HG03354 (cell line): Measurements from ENCODE around the gene PTPN13.

ENCODE experiments used
- ATAC-seq: cut with Tn5 transposase; IDR thresholded peaks from one replicate; pipeline ENCODE4 v1.9.1; 2021; ENCODE audit warnings: mild to moderate bottlenecking; ENCODE audit not compliant: unreplicated experiment, poor library complexity, severe bottlenecking

The PTPN13 gene

DNA sequence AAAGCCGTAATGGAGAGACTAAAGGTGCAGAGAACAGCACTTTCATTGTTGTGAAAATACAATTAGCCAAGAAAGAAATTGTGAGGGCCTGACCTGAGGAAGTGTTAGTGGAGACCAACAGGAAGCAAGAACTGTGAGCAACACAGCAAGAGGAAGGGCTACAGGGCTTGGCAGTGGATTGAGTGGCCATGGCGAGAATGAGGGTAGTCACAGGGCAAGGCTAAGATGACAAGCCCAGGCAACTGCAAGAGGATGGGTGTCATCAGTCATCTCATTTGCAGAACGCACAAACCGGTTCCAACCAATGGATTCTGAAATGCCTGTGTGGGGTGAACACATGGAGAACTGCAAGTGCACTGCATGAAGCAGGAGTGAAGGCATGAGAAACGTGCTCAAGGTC is 251.5 kb downstream of the PTPN13 start:
- no peak for ATAC-seq

DNA sequence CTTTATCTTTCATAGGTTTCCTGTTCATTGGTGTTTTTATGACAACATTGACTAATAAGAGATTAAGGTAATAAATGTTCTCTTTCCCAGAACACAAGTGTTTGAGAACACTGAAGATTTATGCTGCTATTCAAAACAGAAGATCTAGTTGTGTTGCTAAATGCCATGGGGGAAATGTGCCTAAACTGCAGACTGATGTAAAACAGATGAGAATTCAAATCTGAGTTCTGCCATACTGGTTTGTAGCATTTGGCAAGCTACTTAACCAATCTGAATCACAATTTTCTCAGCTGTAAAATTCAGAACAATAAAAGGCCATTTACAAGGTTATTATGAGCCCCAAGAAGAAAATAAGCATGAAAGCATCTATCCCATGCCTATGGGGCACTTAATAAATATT is 252.8 kb downstream of the PTPN13 start:
- no peak for ATAC-seq

- ATAC-seq, result no peak
Observed at GRCh38 chr4:86847571-86847970, 253.5 kb downstream of the PTPN13 start.

GRCh38 chr4:86848136-86848535 is 254.0 kb downstream of the PTPN13 start:
- no peak for ATAC-seq

- no peak for ATAC-seq
Observed at GRCh38 chr4:86848732-86849619, 254.9 kb downstream of the PTPN13 start, which contains the start of gene SLC10A6. SLC10A6 (minus strand) TSS chr4:86849384; CDS start chr4:86849115, 269 bp downstream.

GRCh38 chr4:86853209-86853608 is 259.1 kb downstream of the PTPN13 start:
- no peak for ATAC-seq

- no peak for ATAC-seq
Observed at GRCh38 chr4:86855572-86855971, 261.5 kb downstream of the PTPN13 start.

- ATAC-seq, result no peak
Observed at GRCh38 chr4:86856896-86857295, 262.8 kb downstream of the PTPN13 start.

- no peak for ATAC-seq
Observed at GRCh38 chr4:86857341-86858052, 263.4 kb downstream of the PTPN13 start.
